GM18873 (cell line): ENCODE data around the gene P2RY10.
"Not testable (repeated sequence)": the region's sequence is repeated elsewhere in the genome, so short reads cannot be mapped to it uniquely, and the experiment has no call there.

Experiments
- ATAC-seq: cut with Tn5 transposase; IDR thresholded peaks from one replicate; pipeline ENCODE4 v1.9.1; 2021; ENCODE audit warnings: mild to moderate bottlenecking, moderate library complexity, moderate number of reproducible peaks; ENCODE audit not compliant: unreplicated experiment, low FRiP score

P2RY10 gene

GRCh38 chrX:78945186-78945912 is at the start of gene P2RY10:
TSS of gene P2RY10 (plus strand) at chrX:78945391. CDS start at chrX:78960521, 15,130 bp downstream.
- ATAC-seq, result peak; percentile 80

- no peak for ATAC-seq
Measured at GRCh38 chrX:78922754-78923153, 22.4 kb upstream of the P2RY10 start.

- peak; percentile 94 for ATAC-seq
Measured at GRCh38 chrX:78923198-78924015, 21.8 kb upstream of the P2RY10 start.

- no peak for ATAC-seq
Measured at GRCh38 chrX:78931814-78932213, 13.4 kb upstream of the P2RY10 start.

GRCh38 chrX:78934866-78935265 is 10.3 kb upstream of the P2RY10 start:
- ATAC-seq, result no peak

GRCh38 chrX:78944351-78944750 is 840 bp upstream of the P2RY10 start:
- ATAC-seq, result no peak

GRCh38 chrX:78946178-78946931 is 1.2 kb downstream of the P2RY10 start:
- ATAC-seq, result no peak

- ATAC-seq, result no peak
Measured at GRCh38 chrX:78950009-78950835, 5.0 kb downstream of the P2RY10 start.

- ATAC-seq, result no peak
Measured at GRCh38 chrX:78957049-78957767, 12.0 kb downstream of the P2RY10 start.

GRCh38 chrX:78957768-78958130 is 12.6 kb downstream of the P2RY10 start:
- ATAC-seq, result peak; percentile 78

GRCh38 chrX:78958419-78959116 is 13.4 kb downstream of the P2RY10 start:
- no peak for ATAC-seq

- ATAC-seq, result no peak
Measured at GRCh38 chrX:78960888-78961287, 15.7 kb downstream of the P2RY10 start.

- no peak for ATAC-seq
Measured at GRCh38 chrX:78964598-78964997, 19.4 kb downstream of the P2RY10 start.

- ATAC-seq, result peak; percentile 99
Measured at GRCh38 chrX:78979789-78980464, 34.7 kb downstream of the P2RY10 start.

- no peak for ATAC-seq
Measured at GRCh38 chrX:78989349-78989748, 44.2 kb downstream of the P2RY10 start.

- ATAC-seq, result no peak
Measured at GRCh38 chrX:78997870-78998558, 52.8 kb downstream of the P2RY10 start.

GRCh38 chrX:79007540-79007939 is 62.3 kb downstream of the P2RY10 start:
- not testable (repeated sequence) for ATAC-seq
